Measurements from ENCODE around the gene MSX2. TPM values are rescaled to one million over a fixed set of nuclear protein-coding genes. Genes with fewer than 3 reads are reported as not detected.

Gene MSX2
- total RNA-seq, 1 donor from 2014 or later: 1.2 TPM

- no peak for DNase-seq
- intact Hi-C loops (cut with DNase I): no loop called here
- no peak for ATAC-seq (ENCODE audit: poor library complexity)
Measured at GRCh38 chr5:174715804-174716203, 8.6 kb upstream of the MSX2 start.

- no peak for DNase-seq
- intact Hi-C loops (cut with DNase I): no loop called here
- ATAC-seq (ENCODE audit: poor library complexity): no peak
Measured at GRCh38 chr5:174717826-174718455, 6.4 kb upstream of the MSX2 start.

- intact Hi-C loops (cut with DNase I): no loop called here
- no peak for DNase-seq
- no peak for ATAC-seq (ENCODE audit: poor library complexity)
Measured at GRCh38 chr5:174718880-174719610, 5.3 kb upstream of the MSX2 start.

GRCh38 chr5:174719793-174720611 is 4.4 kb upstream of the MSX2 start:
- DNase-seq: no peak
- intact Hi-C loops (cut with DNase I): no loop called here
- ATAC-seq (ENCODE audit: poor library complexity): no peak

GRCh38 chr5:174720612-174721529 is 3.5 kb upstream of the MSX2 start:
- ATAC-seq (ENCODE audit: poor library complexity) (no peak), DNase-seq (no peak)
- intact Hi-C loops (cut with DNase I): no loop called here

GRCh38 chr5:174721530-174722432 is 2.6 kb upstream of the MSX2 start:
- DNase-seq: no peak
- intact Hi-C loops (cut with DNase I): no loop called here
- ATAC-seq (ENCODE audit: poor library complexity): no peak

GRCh38 chr5:174722500-174722899 is 1.9 kb upstream of the MSX2 start:
- intact Hi-C loops (cut with DNase I): no loop called here
- ATAC-seq (ENCODE audit: poor library complexity) (no peak), DNase-seq (no peak)

- no peak for DNase-seq
- intact Hi-C loops (cut with DNase I): no loop called here
- ATAC-seq (ENCODE audit: poor library complexity): no peak
Measured at GRCh38 chr5:174723315-174723978, 935 bp upstream of the MSX2 start.

- intact Hi-C loops (cut with DNase I): no loop called here
- ATAC-seq (ENCODE audit: poor library complexity): peak; percentile 46
Measured at GRCh38 chr5:174723979-174724483, 351 bp upstream of the MSX2 start.

GRCh38 chr5:174725261-174725990 is 1.0 kb downstream of the MSX2 start:
- intact Hi-C loops (cut with DNase I): no loop called here
- no peak for DNase-seq

More at GRCh38 chr5:174723979-174724483, 351 bp upstream of the MSX2 start:
- no peak for DNase-seq

GRCh38 chr5:174725991-174726601 is 1.7 kb downstream of the MSX2 start:
- ATAC-seq (ENCODE audit: poor library complexity) (no peak), DNase-seq (no peak)
- intact Hi-C loops (cut with DNase I): no loop called here

More at GRCh38 chr5:174725261-174725990, 1.0 kb downstream of the MSX2 start:
- no peak for ATAC-seq (ENCODE audit: poor library complexity)

- intact Hi-C loops (cut with DNase I): no loop called here
- DNase-seq (no peak), ATAC-seq (ENCODE audit: poor library complexity) (no peak)
Measured at GRCh38 chr5:174726916-174727793, 2.8 kb downstream of the MSX2 start.

- intact Hi-C loops (cut with DNase I): no loop called here
- ATAC-seq (ENCODE audit: poor library complexity) (no peak), DNase-seq (no peak)
Measured at GRCh38 chr5:174727794-174728680, 3.7 kb downstream of the MSX2 start.

GRCh38 chr5:174729075-174729680 is 4.8 kb downstream of the MSX2 start:
- no peak for ATAC-seq (ENCODE audit: poor library complexity)
- intact Hi-C loops (cut with DNase I): no loop called here
- DNase-seq: no peak

Measured in Right ventricle myocardium superior (tissue), 1 donor.